ENCODE results near the gene RPS26.
"Not testable (repeated sequence)": the region's sequence is repeated elsewhere in the genome, so short reads cannot be mapped to it uniquely, and the experiment has no call there.

The RPS26 gene

DNA sequence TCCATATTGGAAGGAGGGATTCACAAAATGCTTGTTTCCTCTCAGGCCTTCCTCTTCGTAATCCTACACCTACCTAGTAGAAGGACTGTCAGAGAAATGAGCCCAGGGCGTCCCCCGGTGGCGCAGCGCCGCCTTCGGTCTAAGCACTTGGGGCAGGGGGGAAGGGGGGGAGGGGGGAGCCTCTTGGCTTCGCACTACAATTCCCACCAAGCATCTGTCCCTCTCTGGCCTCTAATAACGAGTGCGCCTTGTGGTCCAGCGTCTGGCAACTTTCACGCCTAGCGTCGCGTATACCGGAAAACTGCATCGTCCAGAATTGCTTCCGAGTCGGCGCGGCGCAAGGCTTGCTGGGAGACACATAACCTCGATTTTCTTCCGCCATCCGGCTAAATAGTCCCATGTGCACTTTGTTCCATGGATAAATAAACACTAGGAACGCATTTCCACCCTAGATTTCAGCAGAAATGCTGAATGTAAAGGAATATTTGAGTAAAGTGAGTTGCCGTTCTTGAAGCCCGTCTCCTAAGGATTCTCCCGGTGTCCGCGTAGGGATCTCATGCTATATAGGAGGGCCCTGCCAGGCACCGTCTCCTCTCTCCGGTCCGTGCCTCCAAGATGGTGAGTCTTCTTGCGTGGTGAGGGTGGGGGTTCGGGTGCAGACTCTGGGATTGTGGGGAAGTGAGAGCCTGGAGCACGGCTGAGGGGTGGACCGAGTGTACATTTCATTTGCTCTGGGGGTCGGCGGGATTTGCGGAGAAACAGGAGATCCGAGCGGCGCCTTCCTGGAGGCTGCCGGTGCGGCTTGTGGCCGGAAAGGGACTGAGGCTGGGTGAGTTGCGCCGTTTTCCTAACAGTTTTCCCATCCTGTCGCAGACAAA lies at the start of gene RPS26:
Gene RPS26 (plus strand): TSS at position 367 of the 878 bp plus-strand sequence. CDS start 249 bp downstream, at position 616.
- peak; percentile 98 for DNase-seq

DNA sequence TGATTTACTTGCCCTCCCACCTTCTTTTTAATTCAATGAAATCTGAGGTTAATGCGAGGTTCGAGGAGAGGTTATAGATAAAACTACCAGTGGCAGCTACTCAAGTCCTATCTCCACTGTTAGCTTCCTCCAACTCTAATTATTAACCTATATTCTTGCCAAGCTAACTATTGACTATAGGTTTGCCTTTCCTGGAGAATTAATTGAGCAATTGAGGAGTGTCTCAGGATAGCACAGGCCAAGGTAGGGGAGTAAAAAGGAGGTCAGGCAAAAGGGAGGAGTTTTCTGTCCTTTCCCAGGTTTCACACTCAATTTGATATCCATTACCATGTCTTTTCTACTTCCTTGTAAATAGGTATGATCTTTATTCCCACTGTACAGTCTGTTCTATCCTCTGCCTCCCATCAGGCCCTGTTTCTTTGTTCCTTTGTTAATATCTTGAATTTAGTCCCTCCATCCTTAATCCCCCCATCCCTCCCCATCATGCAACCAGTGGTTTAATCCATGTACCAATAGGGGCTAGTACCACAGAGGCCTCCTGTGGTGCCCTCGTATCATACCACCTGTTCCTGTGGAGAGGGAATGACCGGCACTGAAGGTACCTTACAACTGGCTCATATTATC lies 48.4 kb upstream of the RPS26 start:
- DNase-seq = no peak

DNA sequence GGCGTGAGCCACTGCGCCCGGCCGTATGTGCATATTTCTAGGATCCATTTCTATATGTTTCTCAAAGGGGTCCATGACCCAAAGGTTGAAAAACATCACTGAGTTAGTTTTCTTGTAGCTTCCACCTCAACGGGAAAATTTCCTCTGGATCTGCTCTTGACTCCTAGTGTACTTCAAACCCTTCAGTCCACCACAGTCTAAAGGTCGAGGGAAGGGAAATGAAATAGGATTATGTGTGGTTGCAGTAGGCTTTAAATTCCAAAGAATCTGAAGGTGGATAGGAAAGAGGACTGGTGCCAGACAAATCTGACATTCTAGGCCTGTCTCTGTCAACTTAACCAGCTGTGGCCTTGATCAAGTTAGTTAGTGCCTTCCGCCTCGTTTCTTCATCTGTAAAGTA lies 46.4 kb upstream of the RPS26 start:
- no peak for DNase-seq

DNA sequence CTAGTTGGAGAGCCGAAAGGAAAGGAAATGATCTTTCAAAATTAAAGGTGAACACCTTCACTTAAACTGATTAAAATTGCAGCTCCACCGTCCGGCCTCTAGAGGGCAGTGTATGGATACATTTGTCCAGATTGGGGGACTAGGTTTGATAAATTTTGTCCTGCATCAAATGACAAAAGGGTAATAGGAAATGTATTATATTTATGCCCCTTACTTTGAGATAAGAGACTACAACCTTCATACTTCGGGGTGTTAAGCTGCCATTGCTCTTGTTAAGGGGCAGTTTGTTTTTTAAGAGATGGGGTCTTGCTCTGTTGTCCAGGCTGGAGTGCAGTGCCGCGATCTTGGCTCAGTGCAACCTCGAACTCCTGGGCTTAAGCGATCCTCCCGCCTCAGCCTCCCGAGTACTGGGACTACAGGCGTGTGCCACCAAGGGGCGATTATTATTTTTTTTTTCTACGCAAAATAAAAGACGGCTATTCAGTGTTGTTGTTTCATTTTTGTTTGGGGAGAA lies 45.5 kb upstream of the RPS26 start:
- DNase-seq = no peak

DNA sequence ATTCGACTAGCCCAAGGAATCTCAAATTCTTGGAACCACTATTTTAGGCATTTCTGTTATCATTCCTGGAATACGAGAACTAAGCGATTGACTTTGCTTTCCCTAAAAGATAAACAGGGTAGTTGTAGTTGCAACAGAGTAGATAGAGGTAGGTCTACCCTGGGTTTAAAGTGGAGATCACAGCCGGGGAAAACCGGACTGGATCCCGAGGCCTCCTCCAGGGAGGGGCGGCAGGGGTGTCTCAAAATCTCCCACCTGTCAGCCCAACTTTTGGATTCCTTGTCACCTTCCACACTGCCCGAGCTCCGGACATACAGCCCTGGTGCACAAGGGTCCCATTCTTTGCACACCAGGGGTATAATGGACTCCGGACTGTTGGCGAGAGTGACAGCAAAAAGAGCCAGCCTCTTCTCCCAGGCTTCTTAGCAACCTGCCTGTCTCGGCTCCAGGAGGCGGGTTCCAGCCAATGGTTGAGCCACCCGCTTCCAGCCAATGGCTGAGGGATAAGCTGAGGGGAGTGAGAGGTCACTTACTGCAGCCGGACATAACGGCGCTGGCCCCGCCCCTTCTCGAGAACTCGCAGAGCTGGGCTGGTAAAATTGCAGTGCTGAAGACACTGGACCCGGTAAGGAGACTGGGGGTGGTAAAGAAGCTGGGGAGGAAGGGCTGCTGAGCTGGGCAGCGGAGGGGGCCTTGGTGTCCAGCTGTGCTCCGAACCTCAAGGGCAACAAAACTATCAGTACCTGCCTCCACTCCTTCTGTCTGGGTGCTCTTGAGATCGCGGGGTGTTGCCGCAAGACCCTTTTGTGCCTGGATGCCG lies 44.8 kb upstream of the RPS26 start, which contains the start of gene SUOX:
Gene SUOX (plus strand): TSS at position 562 of the 820 bp plus-strand sequence. CDS start 4,946 bp downstream, outside the sequence.
- peak; percentile 95 for DNase-seq

DNA sequence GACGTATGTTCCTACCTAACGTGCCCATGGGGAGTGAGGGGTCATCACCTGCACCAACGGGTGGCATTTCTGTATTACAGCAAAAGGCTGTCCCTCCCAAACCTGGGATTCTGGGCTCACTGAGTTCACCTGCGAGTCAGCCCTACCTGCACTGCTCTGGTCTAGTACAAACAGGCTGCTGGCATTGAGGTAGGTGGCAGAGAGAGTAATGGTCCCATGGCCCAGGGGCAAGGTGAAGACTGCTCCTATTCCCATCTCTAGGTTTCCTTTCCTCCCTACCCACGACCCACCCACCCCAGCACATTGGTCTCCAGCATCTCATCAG lies 44.2 kb upstream of the RPS26 start:
- no peak for DNase-seq

DNA sequence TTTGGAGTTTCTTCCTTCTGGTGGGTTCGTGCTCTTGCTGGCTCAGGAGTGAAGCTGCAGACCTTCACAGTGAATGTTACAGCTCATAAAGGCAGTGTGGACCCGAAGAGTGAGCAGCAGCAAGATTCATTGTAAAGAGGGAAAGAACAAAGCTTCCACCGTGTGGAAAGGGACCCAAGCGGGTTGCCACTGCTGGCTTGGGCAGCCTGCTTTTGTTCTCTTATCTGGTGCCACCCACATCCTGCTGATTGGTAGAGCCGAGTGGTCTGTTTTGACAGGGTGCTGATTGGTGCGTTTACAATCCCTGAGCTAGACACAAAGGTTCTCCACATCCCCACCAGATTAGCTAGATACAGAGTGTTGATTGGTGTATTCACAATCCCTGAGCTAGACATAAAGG lies 42.2 kb upstream of the RPS26 start:
- not testable (repeated sequence) for DNase-seq

DNA sequence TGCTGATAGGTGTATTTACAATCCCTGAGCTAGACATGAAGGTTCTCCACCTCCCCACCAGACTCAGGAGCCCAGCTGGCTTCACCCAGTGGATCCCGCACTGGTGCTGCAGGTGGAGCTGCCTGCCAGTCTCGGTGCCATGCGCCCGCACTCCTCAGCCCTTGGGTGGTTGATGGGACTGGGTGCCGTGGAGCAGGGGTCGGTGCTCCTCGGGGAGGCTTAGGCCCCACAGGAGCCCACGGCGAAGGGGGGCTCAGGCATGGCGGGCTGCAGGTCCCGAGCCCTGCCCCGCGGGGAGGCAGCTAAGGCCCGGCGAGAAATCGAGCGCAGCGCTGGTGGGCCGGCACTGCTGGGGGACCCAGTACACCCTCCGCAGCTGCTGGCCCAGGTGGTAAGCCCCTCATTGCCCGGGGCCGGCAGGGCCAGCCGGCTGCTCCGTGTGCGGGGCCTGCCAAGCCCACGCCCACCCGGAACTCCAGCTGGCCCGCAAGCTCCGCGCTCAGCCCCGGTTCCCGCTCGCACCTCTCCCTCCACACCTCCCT lies 41.6 kb upstream of the RPS26 start:
- not testable (repeated sequence) for DNase-seq

DNA sequence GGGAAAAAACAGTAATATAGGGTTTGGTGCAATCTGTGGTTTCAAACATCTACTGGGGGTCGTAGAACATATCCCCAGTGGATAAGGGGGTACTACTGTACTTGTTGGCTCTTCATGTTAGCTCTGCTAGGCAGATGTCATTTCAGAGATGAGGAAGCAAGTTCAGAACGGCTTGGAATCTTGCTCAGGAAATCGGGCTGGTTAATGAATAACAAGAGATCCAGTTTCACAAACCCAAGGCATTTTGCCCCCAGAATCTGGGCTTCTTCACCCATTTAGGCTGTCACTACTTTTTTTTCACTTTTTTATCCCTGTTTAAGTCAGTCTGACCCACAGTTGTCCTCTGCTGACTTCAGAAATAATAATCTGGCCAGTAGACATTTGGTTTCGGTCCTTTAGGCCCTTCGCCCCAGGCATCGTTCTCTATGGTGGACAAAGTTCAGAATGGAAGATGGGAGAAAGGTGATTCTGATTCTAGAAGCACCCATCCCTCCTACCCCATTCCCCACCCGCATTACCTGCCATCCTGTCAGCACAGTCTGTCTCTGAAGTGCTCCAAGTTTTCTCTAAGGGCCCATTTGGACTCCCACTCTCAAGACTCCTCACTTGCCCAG lies 40.1 kb upstream of the RPS26 start:
- no peak for DNase-seq

DNA sequence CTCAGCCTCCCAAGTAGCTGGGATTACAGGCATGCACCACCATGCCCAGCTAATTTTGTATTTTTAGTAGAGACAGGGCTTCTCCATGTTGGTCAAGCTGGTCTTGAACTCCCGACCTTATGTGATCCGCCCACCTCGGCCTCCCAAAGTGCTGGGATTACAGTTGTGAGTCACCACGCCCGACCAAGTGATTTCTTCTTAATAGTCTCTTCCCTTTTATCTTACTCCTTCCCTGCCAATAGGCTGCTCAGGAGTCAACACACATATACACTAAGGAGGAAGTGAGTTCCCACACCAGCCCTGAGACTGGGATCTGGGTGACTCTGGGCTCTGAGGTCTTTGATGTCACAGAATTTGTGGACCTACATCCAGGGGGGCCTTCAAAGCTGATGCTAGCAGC lies 38.3 kb upstream of the RPS26 start:
- not testable (repeated sequence) for DNase-seq

DNA sequence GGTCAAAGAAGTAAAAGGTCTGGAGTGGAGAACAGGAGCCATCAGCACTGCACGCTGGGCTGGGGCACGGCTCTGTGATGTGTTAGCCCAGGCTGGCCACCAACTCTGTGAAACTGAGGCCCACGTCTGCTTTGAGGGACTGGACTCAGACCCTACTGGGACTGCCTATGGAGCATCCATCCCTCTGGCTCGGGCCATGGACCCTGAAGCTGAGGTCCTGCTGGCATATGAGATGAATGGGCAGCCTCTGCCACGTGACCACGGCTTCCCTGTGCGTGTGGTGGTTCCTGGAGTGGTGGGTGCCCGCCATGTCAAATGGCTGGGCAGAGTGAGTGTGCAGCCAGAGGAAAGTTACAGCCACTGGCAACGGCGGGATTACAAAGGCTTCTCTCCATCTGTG lies 37.5 kb upstream of the RPS26 start:
- no peak for DNase-seq

DNA sequence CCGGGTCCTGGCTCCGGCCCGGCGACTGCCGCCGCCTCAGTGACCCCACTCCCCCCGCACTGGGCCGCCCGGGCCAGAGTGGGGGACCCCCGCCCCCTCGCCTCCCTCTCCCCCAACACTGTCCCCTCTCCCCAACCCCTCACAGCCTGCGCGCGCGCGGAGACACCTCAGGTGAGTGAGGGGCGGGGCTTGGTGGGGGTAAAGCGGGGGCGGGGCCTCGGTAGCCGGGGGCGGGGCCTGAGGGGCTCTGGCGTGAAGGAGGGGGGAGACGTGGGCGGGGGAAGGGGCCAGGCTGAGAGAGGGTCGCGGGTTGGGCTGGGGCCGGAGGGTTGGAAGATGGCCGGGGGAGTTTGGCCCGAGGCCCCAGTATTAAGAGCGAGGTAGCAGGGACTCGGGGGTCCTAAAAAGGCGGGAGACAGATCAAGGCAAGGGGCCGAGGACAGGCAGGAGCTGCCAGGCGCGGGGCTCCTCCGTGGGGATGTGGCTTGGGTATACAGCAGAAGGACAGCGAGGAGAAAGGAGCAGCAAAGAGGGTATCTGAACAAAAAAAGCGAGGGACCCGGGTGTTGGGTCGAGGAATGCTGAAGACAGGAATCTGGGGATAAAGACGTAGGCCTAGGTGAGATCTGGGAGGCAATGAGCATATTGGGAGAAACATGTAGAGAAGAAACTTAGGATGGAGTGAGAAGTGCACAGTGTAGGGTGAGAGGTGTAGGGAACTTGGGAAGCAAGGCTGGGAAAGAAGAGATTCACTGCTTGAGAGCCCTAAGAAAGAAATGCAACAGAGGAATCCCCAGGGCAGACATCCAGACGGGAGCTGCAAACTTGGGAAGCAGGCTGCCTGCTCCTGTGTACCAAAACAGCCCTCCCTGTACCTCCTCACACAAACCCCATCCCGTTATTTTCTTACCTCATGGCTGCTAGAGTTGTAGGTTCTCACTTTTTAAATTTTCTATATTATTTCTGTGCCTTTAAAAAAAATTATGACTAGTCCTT lies 33.9 kb upstream of the RPS26 start:
- DNase-seq = peak; percentile 54

DNA sequence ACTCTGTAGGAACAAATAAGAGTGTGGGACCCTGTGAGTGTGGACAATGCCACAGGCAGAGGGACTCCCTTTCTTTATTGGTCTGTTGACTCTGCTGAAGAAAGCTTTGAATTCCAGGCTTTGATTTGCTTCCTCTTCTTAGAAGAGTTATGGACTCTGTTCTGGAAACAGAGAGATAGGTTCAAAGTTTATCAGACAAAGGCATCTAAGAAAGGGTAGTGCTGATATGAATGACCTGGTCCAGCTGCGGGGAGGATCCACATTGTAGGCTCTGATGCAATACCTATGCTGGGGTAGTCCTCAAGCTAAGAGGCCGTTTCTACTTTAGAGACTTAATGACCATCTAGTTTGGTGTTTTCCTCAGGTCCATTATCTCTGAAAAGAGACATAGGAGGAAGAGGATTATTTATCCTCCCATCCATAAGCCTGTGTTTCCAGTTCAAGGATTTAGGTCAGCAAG lies 31.6 kb upstream of the RPS26 start:
- DNase-seq = no peak

DNA sequence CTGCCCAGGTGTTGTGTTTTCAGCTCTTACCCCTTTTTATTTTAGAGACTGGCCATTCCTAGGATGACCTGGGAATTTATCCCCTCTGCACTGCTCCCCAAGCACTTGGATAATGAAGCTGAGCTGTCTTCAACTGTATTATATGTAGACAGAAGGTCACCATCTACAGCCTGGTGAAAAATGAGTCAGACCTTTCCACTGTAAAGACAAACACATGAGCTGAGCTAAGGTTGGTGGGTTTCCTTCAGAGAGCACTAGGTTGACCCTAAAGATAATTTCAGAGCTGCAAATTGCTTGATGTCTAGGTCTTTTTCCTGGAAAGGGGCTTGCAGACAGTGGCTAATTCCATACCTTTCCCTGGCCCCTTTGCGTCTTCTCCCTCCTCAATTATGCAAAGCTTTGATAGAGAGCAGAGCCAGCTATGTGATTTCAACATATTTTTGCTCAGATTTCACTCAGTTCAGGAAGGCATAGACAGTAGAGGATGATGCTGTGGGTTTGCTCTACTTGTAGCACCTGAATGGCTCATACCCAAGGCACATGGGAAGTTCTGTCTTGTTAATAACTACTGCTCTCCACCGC lies 30.1 kb upstream of the RPS26 start:
- no peak for DNase-seq

DNA sequence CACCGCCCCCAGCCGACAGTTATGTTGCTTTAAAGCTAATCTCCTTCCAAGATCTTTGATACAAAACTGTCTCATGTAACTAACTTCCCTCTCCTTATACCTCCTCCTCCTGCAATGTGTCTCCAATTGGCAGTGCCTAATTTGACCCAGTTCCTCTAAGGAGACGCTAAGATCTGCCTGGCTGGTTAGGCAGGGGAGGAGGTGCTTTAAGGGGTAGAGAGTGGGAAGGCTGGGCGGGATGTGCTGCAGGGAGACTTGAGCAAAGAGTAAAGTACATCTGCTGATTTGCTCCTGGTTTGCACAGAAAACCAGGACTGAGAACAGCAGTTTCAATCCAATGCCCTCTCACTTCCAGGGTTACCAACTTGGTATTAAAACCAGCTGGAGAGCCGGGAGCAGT lies 28.2 kb upstream of the RPS26 start:
- DNase-seq = no peak

DNA sequence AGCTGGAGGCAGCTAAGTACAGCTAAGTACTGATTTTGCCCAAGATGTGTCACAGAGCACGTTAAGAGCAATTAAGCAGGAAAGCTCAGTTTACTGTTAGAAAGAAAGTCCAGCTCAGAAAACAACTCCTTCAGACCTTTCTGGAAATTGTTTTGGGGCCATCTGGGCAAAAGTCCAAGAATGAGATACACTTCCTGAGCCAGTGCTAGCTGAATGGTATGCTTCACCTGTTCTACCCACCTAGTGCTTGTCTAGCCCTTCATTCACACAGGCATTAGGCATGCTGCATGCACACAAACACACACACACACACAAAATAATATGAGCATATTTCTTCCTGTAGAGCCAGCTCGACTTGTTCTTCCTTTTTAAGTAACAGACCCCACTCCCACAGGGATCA lies 27.5 kb upstream of the RPS26 start:
- no peak for DNase-seq

DNA sequence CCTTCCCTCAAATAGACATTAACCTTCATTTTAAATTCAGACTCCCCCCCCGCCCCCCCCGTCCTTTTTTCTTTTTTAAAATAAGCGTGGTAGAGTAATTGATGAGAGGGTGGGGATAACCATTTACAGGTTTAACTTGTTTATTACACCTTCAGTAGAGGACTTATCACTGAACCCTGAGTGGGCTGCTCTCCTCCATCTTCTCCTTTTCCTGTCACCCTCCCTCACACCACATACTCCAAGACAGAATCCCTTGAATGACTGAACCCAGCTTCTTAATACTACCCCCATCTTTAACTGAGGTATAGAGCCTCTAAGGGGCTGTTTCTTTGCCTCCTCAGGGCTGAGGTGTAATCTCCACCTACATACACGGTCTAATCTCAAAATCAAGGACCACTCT lies 24.5 kb upstream of the RPS26 start:
- no peak for DNase-seq

DNA sequence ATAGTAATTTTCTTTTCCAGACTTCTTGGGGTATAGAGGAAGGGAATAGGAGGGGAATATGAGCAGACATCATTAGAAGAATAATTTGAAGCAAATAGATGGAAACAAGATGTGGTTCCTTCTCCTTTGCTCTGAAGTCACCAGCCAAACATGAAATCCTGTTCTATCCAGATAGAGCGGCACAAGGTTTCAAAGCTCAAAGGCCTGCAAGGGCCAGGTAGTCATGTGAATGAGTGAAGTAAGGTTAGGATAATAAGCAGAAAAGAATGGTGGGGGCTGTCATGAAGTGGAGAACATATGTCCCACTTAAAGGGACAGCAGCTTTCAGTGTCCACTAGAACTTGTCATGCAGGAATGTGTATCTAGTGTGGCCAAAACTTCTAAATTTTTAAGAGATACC lies 23.4 kb upstream of the RPS26 start:
- DNase-seq = no peak

DNA sequence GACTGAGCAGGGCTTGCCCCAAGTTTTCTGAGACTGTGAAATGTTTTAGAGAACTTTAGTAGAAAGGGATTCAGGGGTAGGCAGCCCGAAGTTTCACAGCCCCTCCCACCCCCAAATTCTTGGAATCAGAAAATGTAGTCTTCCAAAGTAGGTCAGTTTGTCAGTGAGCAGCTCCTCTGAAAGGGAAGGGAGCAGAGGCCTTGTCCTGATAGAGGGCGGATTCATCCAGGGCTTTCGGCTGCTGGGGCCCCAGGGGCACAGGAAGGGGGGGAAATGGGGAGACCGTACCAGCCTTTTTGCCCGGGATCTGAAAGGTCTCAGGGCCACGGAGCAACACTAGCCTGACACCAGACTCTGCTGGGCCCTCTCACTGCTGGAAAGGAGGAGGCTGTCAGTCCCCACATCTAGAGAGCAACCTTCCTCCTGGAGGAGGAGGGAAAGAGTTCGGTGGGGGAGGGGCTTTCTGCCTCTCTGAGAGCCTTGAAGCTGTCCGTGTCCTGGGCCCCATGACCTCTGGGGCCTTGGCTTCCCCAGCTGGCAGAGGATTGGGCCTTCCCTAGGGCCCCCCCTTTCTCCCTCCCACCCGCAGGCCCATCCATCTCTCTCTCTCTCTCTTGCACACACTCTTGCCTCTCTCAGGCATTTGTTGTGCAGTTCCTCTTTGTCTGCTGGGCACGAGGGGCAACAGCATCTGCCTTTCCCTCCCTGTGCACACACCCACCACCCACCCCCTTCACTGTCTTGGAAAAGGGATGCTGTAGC lies 21.1 kb upstream of the RPS26 start, which contains the start of gene IKZF4:
Gene IKZF4 (plus strand): TSS at position 621 of the 762 bp plus-strand sequence. CDS start 451 bp downstream, outside the sequence.
- DNase-seq = no peak

Data from NCI-H510A (cell line).